ENCODE data around the gene AGMO.

AGMO gene

DNA sequence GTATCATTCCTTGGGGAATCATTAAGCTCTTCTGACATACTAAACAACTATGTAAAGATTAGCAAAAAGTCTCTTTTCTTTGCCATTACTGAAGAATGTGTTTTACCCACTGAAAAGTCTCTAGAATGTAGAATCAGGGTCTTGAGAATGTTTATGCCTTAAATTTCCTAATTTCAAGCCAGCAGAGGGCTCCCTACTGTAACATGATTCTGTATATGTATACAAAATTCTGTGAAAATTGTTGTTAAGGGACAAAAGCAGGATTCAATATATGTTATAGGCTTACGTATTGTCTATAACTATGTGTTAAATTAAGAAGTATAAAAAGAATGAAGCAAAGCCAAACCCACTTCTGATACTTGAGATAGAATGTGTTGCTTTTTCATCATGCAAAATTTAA lies 362.3 kb downstream of the AGMO start:
- no peak for DNase-seq

DNA sequence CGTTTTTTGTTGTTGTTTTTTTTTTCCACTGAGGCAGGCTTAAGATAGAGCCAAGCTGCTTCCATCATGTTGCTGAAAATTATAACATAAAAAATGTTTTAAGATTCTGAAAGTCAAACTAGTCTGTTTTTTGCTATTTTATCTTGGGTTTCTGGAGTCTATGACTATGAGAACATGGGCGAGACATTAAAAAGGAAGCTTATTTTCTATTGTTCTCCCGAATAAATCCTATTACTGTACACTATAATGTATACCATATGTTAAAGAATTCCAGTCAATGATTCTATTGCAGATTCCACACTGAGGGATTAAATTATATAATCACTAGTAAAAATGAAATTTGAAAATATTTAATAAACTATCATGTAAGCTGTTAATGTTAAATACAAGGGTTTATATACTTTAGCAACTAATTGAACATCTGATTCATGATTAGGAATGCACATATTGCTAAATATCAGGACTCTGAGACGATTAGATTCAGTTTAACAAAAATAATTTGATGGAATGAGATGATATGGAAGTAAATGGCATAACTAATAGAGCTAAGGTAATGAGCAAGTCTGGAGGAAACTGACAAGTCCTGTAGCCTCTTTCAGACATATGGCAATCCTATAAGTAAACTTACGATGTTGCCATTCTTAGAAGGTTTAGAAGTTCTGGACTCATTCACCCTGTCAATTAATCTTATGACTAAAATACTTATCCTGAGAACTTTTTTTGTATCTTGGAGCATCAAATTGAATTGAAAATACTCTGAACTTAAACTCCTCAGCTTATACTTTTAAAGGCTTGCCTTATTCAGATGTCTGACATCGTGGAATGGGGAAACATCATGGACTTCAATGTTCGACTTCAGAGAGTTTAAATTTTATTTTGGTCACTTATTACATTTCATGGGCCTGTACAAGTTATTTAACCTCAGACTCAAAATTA lies 364.5 kb downstream of the AGMO start:
- no peak for DNase-seq

DNA sequence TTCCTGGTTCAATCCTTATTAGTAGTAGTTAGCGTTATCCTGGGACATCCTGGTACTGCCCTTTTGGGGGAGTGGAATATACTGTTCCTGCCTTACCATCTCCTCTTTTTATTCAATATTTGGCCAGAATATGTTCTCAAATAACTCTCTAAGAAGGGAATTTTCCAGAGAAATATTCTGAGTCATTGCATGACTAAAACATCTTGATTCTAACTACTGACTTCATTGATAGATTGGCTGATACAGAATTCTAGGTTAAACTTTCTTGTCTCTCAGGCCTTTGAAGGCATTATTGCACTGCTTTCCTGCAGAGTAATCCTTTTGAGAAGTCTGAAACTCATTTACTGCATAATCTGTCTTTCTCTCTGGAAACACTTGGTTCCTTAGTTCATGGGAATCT lies 383.8 kb downstream of the AGMO start:
- no peak for DNase-seq

DNA sequence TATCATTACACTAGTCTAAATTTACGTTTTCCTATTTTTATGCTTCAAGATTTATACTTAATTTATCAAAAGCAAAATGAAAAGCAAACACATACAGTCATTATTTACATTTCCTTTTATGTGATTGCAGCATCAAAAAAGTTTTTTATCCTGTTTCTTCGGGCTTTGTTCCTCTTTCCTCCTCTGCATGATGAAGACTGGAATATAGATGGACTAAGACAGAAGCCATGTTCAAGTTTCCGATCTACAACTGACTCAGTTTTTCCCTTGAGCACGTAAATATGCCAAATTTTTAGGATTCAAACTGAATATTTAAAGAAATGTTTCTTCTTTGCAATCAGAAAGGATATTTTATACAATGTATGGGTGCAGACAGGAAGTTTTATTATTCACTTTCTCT lies 385.7 kb downstream of the AGMO start:
- no peak for DNase-seq

DNA sequence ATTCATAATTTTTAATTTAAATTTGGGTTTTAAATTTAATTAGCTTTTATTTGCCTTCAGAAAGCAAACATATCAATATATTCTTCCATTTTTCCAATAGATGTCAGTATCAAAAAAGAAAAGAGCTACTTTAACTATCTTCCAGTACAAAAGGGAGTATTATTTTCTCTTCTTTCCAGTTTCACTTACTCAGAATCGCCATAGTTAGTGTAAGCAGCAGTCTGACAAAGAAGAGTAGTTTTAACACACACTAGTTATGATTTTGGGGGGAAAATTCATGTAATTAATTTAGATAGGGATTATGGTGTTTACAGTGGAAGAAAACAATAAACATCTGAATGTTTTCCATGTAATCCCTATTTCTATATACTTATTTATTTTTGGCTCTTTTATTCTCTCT lies 386.7 kb downstream of the AGMO start:
- DNase-seq = no peak

DNA sequence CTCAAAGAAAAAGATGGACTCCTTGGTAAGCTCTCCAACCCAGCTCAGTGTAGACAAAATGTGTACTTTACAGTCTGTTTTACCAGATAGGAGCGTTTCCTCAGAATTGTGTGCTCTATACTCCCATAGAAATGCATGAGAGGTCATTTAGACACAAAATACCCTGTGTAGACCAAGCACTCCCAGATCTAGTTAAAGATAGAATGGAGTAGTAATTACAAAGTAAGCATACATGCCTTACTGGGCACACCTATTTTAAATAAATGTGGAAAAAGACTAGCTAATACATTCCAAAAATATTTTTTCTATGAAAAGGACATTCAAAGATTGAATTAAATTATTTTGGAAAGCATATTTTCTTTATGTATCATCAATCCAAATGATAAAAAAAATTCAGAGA lies 387.3 kb downstream of the AGMO start:
- DNase-seq = no peak

DNA sequence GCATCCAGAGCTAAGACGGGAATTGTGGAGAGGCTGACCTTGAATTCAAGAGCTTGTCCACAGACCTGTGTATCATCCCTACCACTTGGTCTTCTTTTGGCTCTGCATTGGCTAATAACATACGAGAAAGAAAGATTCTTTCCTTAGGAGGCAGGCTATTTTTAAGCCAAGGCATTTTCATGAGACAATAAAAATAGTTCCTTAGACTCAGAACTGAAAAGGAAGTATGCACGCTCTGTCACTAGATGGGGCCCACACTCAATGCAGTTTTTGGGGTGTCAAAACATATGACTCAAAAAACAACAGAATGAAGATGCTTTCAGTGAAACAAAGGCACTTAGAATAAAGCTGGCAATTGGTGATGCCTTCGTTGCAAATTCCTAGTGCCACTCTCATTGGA lies 393.3 kb downstream of the AGMO start:
- no peak for DNase-seq

DNA sequence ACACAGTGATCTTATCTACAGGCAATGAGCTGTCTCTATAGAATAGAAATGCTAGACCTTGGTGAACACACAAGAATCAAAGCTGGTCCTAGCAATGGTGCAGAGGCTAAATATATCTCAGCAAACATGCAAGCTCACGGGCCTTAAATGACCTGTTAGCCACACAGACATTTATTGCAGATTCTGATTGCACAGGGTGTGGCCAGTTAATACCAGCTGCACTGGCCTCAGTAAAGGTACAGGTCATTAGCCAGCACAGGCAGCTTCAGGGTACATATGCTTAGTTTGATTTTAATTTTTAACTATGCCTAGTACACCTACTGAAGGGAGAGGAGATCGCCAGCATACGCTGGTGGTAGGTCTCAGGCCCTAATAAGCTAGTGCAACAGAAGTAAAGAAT lies 393.9 kb downstream of the AGMO start:
- no peak for DNase-seq

DNA sequence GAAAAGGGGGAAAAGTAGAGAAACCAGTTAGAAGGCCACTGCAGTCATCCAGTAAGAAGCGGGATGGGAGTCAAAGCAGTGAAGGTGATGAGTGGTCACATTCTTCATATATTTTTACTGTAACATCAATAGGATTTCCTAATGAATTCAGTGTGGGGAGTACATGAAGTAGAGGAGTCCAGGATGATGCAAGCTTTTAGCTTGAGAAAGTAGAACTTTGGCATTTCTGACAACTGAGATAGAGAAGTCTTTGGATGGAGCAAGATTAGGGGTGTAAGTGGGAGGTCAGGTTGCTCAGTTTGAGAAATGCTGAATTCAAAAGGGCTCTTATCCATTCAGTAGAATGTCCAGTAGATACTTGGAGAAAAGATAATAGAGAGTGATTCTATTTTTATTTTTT lies 395.2 kb downstream of the AGMO start:
- DNase-seq = no peak

DNA sequence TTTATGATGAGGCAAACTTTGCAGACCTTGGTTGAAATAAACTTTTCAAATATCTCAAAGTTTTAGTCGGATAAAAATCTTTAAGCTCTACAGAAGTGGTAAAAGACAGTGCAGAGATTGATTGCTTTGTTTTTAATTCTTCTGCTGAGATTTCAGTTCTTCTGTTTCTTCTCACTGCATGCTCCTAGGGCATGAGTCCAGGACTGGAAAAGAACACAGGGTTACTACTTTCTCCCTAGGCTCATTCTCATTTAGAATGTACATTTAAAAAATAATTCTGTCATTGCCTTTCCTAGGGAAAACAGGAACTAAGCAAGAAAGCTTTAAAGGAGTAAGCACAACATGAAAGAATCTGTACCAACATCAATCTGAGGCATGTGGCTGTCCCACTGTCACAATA lies 402.6 kb downstream of the AGMO start:
- no peak for DNase-seq

DNA sequence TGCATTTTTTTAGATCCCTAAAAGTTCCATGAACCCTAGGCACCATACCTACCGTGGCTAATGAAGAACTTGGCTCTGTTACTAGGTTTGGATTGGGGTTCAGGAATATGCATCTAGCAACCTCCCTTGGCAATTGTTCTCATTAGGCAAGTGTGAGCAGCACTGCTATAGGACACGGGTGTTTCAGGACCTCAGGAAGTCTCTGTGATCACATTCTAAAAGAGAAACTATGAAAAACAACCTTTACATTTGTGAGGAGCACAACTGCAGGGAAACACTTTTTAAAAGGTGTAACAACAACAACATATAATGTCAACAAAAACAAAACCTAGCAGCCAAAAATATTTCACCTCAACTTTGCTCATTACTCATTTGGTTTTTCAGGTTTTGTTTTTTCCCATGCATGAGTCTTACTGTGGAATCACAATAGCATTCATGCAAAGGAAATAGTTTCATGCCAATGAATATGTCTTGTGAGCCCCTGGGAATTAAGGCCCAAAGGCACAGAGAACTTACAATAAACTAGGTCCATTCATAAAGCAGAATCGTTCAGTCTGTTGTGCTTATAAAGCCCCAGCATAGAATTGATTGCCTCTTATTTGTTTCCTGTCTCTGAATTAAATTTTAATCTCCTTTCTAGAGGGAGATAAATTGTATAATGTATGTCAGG lies 403.5 kb downstream of the AGMO start:
- DNase-seq = no peak

Data from stimulated activated CD4-positive, alpha-beta T cell treated with anti-CD3 and anti-CD28 coated beads, Interleukin-4, amount 100 ng/mL, for 4 hours (primary cell).